SK-N-SH (cell line): ENCODE data around the gene ZDHHC7.

Experiments used
- RCOR1 ChIP-seq: fragments of 150-350 bp; IDR thresholded peaks from 2 replicates; pipeline ENCODE4 v1.6.1; 2017; ENCODE audit warnings: antibody characterized with exemption, low read length
- TAF1 ChIP-seq: IDR thresholded peaks from 2 replicates; pipeline ENCODE4 v1.6.1; 2012; ENCODE audit warnings: low read depth, mild to moderate bottlenecking, low read length, moderate library complexity, borderline replicate concordance

- TF ChIP-seq TAF1 (no peak), RCOR1 (no peak)
These were observed 18.7 kb upstream of the ZDHHC7 start for GRCh38 chr16:85029981-85030401.
